A549 (cell line): Measurements from ENCODE around the gene NLRC5.

Experiments
- CEBPB ChIP-seq, 2 experiments: fragments of >200 bp in 1 of 2; sonication (Bioruptor Twin) in 1 of 2; formaldehyde crosslinking in 1 of 2; IDR thresholded peaks; 2 replicates each; pipeline ENCODE4 v1.6.1; 2012 to 2016
- HEYL ChIP-seq: fragments of 250-450 bp; sonication (Bioruptor Pico); IDR thresholded peaks from 2 replicates; pipeline ENCODE4 v1.8.0; 2021; ENCODE audit warnings: mild to moderate bottlenecking, moderate library complexity
- JUN ChIP-seq, 2 experiments: fragments of >200 bp; sonication (Bioruptor Twin); formaldehyde crosslinking; IDR thresholded peaks; 2 replicates in 1 of 2; 3 replicates in 1 of 2; pipeline ENCODE4 v1.6.1; 2016 to 2017
- KDM1A ChIP-seq: fragments of 200-600 bp; sonication (generic); IDR thresholded peaks from 2 replicates; pipeline ENCODE4 v1.6.1; 2016; ENCODE audit warnings: low read depth, mild to moderate bottlenecking
- KDM5A ChIP-seq: fragments of 200-600 bp; sonication (generic); IDR thresholded peaks from 2 replicates; pipeline ENCODE4 v1.6.1; 2016; ENCODE audit warnings: antibody characterized with exemption, mild to moderate bottlenecking
- MAFK ChIP-seq: fragments of 450-650 bp; IDR thresholded peaks from 2 replicates; pipeline ENCODE4 v1.6.1; 2014; ENCODE audit not compliant: partially characterized antibody
- POLR2AphosphoS2 ChIP-seq: conservative IDR thresholded peaks from 2 replicates; pipeline ENCODE4 v1.6.1; 2012; ENCODE audit warnings: low read length, improper control_type of control experiment, inconsistent platforms
- RAD21 ChIP-seq, 2 experiments: fragments of >200 bp in 1 of 2; sonication (Bioruptor Twin) in 1 of 2; formaldehyde crosslinking in 1 of 2; IDR thresholded peaks in 1 of 2; conservative IDR thresholded peaks in 1 of 2; 2 replicates in 1 of 2; 3 replicates in 1 of 2; pipeline ENCODE4 v1.6.1; 2012 to 2018; ENCODE audit warnings: inconsistent platforms in 1 of 2
- RCOR1 ChIP-seq: fragments of 150-350 bp; IDR thresholded peaks from 2 replicates; pipeline ENCODE4 v1.6.1; 2014; ENCODE audit warnings: antibody characterized with exemption, low read length, low read depth
- SMC3 ChIP-seq: fragments of >200 bp; sonication (Bioruptor Twin); formaldehyde crosslinking; IDR thresholded peaks from 3 replicates; pipeline ENCODE4 v1.6.1; 2018; ENCODE audit warnings: inconsistent platforms
- TF ChIP-seq, protein P1 (sequence below): fragments of >200 bp; sonication (Bioruptor Twin); formaldehyde crosslinking; IDR thresholded peaks from 3 replicates; pipeline ENCODE4 v1.5.1; 2016
- TF ChIP-seq, protein P2 (sequence below): IDR thresholded peaks from 2 replicates; pipeline ENCODE4 v1.6.1; 2012
- TF ChIP-seq, protein P3 (sequence below): fragments of 200-600 bp; sonication (generic); IDR thresholded peaks from 2 replicates; pipeline ENCODE4 v1.6.1; 2016; ENCODE audit warnings: antibody characterized with exemption, mild to moderate bottlenecking, moderate library complexity

DNA sequence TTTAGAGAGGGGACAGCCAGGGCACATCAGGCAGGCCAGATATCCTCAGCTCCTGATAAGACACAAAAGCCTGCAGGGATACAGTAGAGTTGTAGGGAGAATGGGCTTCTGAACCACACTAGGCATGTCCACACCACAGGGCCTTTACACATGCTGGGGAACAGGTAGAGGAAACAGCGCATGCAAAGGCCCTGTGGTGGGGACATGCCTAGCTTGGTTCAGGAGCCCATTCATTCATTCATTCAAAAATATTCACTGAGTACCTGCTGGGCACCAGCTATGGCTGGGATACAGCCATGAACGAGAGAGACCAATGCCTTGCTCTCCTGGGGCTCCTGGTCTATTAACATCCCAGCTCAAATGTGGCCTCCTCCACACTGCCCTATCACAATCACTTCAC, 107.4 kb downstream of the NLRC5 start:
- TF ChIP-seq RAD21 (conservative IDR thresholded peaks at IDR 0.05 in 1 of 2, IDR thresholded peaks at IDR 0.05 in 1 of 2) (no peak), JUN (IDR thresholded peaks at IDR 0.05) (no peak), KDM1A (no peak), RCOR1 (no peak), HEYL (CRISPR knock-in tag) (no peak), KDM5A (no peak), POLR2AphosphoS2 (no peak), MAFK (no peak), SMC3 (no peak), CEBPB (IDR thresholded peaks at IDR 0.05) (no peak)
- TF ChIP-seq, protein P1, sequence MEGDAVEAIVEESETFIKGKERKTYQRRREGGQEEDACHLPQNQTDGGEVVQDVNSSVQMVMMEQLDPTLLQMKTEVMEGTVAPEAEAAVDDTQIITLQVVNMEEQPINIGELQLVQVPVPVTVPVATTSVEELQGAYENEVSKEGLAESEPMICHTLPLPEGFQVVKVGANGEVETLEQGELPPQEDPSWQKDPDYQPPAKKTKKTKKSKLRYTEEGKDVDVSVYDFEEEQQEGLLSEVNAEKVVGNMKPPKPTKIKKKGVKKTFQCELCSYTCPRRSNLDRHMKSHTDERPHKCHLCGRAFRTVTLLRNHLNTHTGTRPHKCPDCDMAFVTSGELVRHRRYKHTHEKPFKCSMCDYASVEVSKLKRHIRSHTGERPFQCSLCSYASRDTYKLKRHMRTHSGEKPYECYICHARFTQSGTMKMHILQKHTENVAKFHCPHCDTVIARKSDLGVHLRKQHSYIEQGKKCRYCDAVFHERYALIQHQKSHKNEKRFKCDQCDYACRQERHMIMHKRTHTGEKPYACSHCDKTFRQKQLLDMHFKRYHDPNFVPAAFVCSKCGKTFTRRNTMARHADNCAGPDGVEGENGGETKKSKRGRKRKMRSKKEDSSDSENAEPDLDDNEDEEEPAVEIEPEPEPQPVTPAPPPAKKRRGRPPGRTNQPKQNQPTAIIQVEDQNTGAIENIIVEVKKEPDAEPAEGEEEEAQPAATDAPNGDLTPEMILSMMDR, result no peak
- TF ChIP-seq, protein P2, sequence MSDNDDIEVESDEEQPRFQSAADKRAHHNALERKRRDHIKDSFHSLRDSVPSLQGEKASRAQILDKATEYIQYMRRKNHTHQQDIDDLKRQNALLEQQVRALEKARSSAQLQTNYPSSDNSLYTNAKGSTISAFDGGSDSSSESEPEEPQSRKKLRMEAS, result no peak
- TF ChIP-seq, protein P3, sequence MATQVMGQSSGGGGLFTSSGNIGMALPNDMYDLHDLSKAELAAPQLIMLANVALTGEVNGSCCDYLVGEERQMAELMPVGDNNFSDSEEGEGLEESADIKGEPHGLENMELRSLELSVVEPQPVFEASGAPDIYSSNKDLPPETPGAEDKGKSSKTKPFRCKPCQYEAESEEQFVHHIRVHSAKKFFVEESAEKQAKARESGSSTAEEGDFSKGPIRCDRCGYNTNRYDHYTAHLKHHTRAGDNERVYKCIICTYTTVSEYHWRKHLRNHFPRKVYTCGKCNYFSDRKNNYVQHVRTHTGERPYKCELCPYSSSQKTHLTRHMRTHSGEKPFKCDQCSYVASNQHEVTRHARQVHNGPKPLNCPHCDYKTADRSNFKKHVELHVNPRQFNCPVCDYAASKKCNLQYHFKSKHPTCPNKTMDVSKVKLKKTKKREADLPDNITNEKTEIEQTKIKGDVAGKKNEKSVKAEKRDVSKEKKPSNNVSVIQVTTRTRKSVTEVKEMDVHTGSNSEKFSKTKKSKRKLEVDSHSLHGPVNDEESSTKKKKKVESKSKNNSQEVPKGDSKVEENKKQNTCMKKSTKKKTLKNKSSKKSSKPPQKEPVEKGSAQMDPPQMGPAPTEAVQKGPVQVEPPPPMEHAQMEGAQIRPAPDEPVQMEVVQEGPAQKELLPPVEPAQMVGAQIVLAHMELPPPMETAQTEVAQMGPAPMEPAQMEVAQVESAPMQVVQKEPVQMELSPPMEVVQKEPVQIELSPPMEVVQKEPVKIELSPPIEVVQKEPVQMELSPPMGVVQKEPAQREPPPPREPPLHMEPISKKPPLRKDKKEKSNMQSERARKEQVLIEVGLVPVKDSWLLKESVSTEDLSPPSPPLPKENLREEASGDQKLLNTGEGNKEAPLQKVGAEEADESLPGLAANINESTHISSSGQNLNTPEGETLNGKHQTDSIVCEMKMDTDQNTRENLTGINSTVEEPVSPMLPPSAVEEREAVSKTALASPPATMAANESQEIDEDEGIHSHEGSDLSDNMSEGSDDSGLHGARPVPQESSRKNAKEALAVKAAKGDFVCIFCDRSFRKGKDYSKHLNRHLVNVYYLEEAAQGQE, result no peak
